HG03025 (cell line): ENCODE results near the gene PCDHGC5.
A peak's percentile ranks its signal among the peaks of the same experiment; 100 is the strongest.

Experiments used
- ATAC-seq: cut with Tn5 transposase; IDR thresholded peaks from one replicate; pipeline ENCODE4 v1.9.1; 2021; ENCODE audit warnings: mild to moderate bottlenecking, moderate library complexity; ENCODE audit not compliant: unreplicated experiment, low FRiP score

Gene PCDHGC5

GRCh38 chr5:141490271-141490670 is 1.4 kb downstream of the PCDHGC5 start:
- no peak for ATAC-seq

- no peak for ATAC-seq
Observed at GRCh38 chr5:141490771-141491170, 1.9 kb downstream of the PCDHGC5 start.

DNA sequence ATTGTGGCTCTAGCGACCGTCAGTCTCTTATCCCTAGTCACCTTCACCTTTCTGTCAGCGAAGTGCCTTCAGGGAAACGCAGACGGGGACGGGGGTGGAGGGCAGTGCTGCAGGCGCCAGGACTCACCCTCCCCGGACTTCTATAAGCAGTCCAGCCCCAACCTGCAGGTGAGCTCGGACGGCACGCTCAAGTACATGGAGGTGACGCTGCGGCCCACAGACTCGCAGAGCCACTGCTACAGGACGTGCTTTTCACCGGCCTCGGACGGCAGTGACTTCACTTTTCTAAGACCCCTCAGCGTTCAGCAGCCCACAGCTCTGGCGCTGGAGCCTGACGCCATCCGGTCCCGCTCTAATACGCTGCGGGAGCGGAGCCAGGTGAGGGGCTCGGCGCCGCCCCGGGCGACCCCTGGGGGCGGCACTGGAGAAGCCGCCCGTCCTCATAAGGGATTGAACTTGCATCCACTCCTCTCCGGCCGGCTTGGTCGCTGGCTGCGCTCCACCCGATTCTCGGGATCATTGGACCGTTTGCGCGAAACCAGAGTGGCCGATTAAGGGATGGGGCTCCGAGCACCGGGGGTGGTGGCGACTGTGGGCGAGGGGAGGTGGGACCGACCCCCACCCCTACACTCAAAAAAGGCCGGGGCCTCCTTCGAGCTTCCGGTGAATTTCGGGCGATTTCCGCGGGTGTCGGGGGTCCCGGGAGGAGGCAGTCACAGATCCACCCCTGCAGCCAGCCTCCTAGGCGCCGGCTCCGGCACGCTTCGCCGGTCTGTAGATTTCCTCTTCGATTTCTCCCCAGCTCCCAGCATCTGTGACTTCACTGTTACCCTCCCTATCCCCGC is 2.7 kb downstream of the PCDHGC5 start:
- ATAC-seq = no peak

DNA sequence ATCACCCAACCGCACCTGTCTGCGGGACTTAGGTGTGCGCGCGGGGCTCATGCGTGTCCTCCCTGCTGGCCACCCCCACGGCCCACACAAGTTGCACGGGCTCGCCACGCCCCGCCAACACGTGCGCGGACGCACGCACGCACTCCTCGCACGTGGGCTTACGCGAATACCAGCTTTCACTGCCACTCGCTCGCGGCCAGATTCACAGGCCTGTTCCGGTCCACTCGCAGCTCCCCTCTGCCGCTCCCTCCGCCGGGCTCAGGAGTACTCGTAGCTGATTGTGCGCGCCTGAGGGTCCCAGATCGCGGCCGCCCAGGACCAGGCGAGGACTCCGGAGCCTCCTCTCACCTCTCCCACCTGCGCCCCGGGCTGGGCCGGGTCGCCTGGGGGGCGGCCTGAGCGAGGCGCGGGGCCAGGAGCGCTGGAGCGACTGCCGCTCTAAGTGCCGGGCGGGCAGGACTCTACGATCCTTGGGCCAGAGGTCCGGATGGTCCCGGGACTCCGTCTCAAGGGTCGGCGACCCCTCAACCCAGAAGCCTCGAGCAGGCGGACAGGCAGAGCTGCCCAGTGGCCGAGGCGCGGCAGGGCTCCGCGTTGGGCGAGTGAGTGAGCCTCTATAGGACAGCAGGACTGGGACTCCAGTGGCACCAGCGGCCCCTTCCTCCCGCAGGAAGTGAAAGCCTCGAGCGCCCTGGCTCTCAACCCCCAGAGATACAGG is 3.4 kb downstream of the PCDHGC5 start:
- ATAC-seq = no peak

GRCh38 chr5:141493500-141494422 is 4.9 kb downstream of the PCDHGC5 start:
- ATAC-seq = no peak

DNA sequence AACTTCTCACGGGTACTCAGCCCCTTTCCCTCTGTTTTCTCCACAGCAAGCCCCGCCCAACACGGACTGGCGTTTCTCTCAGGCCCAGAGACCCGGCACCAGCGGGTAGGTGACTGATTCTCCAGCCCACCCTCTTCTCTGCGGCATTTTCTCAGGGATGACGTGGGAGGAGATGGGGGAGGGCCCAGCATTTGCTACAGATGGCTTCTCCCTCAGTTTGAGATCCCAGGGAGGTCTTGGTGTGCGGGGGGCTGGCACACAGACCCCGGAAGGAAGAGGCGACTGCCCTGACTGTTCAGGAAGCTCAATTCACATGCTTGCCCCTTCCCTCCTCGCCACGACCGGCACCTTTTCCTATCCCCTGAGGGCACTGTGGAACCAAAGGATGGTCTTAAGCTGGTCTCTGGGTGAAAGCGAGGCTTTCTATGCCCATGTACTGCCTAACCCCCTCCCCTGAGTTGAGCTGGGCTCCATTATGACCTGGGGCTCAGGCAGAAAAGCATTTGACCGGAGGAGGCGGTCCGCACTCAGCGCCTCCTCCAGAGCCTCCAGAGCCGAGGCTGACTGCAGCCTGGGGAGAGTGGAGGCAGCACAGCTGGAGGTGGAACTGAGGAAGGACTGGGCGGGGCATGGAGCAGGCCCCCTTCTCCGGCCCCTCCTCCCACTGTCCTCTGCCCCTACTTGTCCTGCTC is 6.0 kb downstream of the PCDHGC5 start:
- ATAC-seq = no peak

DNA sequence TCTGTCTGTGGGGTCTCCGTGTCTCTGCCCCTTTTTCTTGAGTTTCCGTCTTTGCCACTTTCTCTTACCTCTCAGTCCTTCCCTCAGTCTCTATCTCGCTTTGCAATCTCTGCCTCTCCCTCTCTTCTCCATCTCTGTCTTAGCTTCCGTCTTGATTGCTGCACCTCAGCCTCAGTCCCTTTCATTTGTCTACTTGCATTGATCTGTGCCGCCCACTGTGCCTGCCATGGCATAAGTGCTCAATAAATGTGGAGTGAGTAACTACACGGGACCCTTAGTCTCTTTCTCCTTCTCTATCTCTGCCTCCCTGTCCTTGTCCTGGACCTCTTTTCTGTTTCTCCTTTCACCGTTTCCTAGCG is 6.6 kb downstream of the PCDHGC5 start:
- ATAC-seq = no peak

DNA sequence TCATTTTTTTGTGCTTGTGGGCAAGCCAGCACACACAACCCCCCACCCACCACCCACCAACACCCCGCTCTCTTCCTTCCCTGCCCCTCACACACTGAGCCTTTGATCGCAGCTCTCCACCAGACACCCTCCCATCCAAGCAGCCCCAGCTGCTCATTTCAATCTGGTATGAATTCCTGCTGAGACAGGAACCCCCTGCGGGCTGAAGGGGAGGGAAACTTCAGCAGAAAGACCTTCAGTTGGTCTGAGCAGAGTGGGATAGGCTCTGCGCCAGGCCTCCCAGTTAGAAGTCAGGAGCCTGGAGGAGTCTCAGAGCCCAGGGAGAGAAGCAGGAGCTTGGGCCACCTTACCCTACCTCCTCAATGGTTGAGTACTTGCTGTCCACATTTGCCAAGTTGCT is 7.2 kb downstream of the PCDHGC5 start:
- ATAC-seq = no peak

DNA sequence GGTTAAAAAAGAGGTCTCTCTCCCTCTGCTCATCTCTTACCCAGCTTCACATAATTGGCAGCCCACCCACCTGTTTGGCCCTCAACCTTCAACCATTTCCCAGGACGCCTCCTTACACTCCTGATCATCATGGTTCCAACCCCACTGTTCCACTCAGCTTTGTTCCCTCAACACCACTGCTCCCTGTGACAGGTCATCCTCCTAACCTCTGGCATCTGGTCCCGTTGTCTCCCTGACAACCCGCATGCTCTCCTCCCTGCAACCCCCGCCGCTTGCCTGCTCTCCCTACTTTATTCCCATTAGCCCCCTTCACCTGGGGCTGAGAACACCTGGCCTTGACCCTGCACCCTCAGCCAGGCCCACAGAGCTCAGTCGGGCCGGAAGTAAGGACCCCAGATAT is 12.9 kb downstream of the PCDHGC5 start:
- no peak for ATAC-seq

DNA sequence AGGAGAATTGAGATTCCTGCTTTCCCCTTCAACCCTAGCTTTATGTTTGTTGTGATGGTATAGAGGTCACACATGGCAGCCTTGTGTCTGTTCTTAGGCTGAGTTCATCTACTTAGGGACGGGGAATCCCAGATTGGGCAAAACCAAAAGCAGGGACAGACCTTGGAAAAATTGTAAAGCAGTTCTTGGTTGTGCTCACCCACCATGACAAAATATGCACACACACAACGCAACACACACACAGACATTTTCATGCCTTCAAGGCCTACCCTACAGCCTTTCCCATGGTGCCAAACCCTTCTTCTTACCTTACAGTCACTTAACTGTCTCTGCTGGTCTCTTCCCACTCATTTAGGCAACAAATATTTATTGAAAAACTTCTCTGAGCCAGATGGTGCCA is 14.8 kb downstream of the PCDHGC5 start:
- ATAC-seq = no peak

GRCh38 chr5:141504216-141504615 is 15.3 kb downstream of the PCDHGC5 start:
- no peak for ATAC-seq

DNA sequence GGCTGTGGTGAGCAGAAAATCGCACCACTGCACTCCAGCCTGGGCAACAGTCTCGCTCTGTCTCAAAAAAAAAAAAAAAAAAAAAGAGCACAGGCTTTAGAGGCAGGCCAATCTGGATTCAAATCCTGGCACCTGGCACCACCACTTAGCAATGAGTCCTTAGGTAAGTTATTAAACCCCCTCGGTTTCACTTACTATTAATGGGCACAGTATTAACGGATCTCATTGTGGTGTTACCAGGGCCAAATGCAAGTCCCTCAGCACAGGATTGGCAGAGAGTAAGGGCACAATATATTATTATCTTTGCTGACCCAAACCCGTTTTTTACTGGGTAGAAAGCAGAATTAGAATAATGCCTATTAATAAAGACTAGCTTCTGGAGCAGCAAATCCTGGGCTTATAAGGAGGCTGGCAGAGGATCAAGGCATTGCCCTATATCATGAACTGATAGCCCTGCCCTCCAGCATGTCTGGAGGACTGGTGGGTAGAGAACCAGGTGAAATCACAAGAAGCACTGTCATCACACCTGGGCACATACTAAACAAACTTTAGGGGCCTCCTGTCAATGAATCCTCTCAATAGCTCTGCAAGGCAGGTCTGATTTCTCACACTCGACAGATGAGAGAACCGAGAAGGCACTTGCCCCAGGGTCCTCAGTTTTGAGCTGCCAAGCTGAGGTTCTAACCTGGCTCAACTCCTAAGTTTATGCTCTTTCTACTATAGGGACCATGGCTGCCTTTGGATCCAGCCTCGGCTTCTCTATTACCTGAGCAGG is 17.7 kb downstream of the PCDHGC5 start:
- no peak for ATAC-seq

- peak; percentile 52 for ATAC-seq
Observed at GRCh38 chr5:141507387-141508091, 18.7 kb downstream of the PCDHGC5 start.

- no peak for ATAC-seq
Observed at GRCh38 chr5:141508440-141508797, 19.5 kb downstream of the PCDHGC5 start.

DNA sequence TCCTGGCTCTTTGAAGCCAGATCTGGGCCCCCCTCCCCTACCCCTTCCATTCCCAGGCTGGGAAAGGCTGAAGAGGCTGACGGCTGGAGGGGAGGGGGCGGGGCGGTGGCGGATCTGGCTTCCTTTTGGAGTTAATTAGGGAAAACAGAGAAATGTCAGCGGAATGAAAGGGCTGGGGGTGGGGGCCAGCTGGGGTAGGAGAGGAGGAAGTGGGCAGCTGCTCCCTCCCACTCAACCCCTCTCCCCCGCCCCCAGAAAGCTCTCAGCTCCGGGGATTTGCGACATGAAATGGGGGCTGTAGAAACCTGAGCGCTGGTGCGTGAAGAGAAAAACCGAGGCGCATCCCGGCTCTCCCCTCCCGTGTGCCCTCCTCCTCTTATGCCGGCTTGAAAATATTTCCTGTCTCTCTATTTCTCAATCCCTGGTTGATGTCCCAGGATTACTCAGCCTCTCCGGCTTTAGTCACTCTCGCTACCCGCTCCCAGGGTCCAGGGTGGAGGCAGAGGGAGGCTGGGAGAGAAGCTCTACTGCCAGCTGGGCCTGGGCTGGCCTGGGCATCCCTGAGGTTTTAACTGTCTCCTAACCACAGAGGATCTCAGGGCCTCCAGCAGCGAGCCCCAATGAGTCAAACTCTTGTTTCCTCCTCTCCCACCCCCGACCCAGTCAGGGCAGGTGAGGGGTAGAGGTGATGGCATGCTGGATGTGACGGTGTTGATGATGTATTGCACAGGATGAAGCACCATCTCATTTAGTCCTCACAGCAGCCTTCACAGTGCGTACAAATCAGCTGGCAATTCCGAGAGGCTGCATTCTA is 20.1 kb downstream of the PCDHGC5 start:
- no peak for ATAC-seq

DNA sequence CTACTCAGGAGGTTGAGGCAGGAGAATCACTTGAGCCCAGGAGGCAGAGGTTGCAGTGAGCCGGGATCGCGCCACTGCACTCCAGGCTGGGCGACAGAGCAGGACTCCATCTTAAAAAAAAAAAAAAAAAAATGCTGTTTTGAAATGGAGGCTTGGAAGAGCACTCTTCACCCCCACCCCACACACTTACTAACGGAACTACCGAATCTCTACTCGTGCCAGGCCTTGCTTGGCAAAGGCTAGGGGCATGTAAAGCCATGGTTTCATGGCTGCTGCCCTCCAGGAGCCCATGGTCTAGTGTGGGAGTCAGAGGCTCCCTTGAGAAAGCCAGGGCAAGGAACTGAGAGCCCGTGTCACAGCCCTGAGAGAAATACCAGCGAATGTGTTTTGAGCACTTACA is 21.3 kb downstream of the PCDHGC5 start:
- no peak for ATAC-seq

DNA sequence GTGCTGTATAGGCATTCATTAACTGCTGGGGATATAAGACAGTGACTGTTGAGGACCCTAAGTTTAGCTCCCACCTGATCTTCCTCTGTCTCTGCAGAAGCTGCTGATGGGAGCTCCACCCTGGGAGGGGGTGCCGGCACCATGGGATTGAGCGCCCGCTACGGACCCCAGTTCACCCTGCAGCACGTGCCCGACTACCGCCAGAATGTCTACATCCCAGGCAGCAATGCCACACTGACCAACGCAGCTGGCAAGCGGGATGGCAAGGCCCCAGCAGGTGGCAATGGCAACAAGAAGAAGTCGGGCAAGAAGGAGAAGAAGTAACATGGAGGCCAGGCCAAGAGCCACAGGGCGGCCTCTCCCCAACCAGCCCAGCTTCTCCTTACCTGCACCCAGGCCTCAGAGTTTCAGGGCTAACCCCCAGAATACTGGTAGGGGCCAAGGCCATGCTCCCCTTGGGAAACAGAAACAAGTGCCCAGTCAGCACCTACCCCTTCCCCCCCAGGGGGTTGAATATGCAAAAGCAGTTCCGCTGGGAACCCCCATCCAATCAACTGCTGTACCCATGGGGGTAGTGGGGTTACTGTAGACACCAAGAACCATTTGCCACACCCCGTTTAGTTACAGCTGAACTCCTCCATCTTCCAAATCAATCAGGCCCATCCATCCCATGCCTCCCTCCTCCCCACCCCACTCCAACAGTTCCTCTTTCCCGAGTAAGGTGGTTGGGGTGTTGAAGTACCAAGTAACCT is 22.1 kb downstream of the PCDHGC5 start:
- ATAC-seq = no peak
